Stimulated activated CD8-positive, alpha-beta memory T cell treated with anti-CD3 and anti-CD28 coated beads, Interleukin-7, amount 100 ng/mL, for 4 hours (primary cell): ENCODE data around the gene GALNT2.

Experiments used
- DNase-seq, 2 donors: peaks; one replicate each; pipeline ENCODE4 v3.0.0-alpha.2; 2020; ENCODE audit warnings: low read depth in 2 of 2

Gene GALNT2

GRCh38 chr1:230261928-230262650, 195.1 kb downstream of the GALNT2 start:
- DNase-seq = no peak

- DNase-seq = no peak
These were observed 196.0 kb downstream of the GALNT2 start for GRCh38 chr1:230262867-230263567.

GRCh38 chr1:230263568-230264195, 196.6 kb downstream of the GALNT2 start:
- DNase-seq = no peak

DNA sequence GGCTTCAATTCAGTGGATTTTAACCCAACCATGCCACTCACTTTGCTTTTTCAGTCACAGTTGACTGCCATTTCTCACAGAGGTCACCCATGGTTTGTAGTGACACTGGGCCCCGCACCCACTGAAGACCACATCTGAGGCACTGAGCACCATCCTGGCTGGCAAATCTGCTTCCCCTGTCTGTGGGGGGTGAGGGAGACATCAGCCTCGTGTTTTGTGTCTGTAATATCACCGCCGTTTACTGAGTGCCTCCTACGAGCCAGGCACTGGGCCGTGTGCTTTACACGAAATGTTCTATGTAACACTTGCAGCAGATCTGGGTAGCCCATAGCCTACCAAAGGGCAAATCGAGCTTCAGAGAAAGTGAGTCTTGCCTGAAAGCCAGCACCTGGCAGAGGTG, 197.3 kb downstream of the GALNT2 start:
- no peak for DNase-seq

DNA sequence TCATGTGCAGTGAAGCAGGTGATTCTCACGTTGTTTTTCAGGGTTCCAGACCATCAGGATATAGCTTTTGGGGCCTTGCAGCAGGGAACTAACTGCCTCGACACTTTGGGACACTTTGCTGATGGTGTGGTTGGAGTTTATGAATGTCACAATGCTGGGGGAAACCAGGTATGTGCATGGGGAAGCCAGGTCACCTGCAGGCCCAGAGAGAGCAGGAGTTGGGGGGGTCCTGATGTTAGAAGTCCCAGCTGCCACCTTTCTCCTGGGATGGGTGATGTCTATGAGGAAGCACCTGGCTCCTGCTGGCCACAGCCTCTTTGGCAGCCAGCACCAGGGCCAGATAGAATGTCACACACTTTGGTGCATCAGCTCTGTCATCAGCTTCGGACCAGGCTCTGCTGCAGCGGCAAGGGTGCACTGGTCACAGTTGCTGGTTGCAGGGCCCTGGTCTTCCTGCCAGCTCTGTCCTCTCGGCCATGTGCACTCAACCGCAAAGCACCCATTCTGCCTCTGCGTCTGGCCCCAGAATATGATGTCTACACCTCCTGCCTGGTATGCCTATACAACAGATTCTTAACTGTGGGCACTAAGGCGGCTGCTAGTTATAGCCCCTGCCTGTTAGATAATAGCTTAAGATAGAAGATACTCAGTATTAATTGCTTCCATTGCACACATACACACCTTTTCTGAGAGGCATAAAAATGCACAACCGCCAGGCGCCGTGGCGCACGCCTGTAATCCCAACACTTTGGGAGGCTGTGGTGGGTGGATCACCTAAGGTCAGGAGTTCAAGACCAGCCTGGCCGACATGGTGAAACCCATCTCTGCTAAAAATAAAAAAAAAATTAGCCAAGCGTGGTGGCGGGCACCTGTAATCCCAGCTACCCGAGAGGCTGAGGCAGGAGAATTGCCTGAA, 198.4 kb downstream of the GALNT2 start:
- DNase-seq = no peak

- DNase-seq = no peak
These were observed 199.4 kb downstream of the GALNT2 start for GRCh38 chr1:230266456-230266855.

GRCh38 chr1:230267338-230268065, 200.5 kb downstream of the GALNT2 start:
- DNase-seq = no peak

- DNase-seq = no peak
These were observed 201.5 kb downstream of the GALNT2 start for GRCh38 chr1:230268371-230269170.

DNA sequence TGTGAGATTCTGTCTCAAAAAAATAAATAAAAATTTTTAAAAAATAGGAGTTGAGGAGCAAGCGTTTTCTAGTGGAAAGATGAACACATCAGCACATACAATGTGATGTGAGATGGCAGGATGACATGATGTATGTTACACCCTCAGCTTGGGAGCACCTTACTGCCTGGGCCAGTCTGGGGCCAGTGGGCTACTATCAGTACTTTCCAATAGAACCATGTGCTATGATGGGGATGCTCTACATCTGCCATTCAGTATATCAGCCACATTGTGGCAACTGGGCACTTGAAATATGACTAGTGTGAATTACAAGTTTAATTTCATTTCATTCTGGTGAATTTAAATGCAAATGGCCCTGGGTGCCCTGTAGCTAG, 203.1 kb downstream of the GALNT2 start:
- DNase-seq = no peak

DNA sequence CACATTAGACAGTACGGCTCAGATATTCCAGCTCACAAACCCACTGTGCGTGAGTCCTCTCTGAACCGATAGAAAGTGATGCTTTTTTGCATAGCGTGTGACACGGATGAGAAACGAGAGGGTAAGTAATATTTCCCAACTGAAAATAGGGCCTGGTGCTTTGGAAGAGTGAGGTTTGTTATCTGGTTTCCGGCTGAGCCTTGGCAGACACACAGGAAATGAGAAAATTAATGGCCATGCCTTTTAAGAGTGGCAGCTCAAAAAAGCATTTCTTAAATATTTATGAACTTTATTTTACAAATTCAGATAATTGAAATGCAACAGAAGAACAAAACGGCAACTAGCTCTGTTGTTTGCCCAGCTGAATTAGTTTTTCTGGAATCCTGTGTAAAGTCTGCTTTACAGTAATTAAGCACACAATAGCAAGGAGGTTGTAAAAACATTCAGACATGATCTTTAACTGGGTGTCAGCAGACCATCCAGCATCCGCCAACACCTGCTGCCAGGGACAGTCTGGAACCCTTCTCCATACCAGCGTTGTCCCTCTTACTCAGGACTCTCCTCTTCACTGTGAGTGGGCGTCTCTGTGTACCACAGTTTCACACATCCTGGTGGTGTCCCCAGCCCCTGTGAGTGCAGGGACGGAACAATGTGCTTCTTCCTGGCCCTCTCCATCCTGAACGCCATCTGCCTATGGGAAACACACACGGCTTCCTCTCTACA, 203.7 kb downstream of the GALNT2 start:
- DNase-seq = no peak

GRCh38 chr1:230271300-230272035, 204.4 kb downstream of the GALNT2 start:
- DNase-seq = no peak

DNA sequence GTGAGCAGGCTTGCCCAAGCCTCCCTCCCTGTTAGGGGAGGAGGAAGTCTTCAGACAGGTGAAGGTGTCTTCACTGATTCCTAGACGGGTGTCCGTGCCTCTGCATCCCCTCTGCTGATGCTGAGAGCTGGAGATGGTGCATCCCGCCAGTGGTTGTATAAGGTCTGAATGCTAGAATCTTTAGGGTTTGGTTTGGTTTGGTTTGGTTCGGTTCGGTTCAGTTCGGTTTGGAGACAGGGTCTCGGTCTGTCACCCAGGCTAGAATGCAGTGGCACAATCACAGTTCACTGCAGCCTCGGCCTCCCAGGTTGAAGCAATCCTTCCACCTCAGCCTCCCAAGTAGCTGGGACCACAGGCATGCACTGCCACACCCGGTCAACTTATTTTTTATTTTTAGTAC, 205.5 kb downstream of the GALNT2 start:
- no peak for DNase-seq

- no peak for DNase-seq
These were observed 206.2 kb downstream of the GALNT2 start for GRCh38 chr1:230273141-230273710.

DNA sequence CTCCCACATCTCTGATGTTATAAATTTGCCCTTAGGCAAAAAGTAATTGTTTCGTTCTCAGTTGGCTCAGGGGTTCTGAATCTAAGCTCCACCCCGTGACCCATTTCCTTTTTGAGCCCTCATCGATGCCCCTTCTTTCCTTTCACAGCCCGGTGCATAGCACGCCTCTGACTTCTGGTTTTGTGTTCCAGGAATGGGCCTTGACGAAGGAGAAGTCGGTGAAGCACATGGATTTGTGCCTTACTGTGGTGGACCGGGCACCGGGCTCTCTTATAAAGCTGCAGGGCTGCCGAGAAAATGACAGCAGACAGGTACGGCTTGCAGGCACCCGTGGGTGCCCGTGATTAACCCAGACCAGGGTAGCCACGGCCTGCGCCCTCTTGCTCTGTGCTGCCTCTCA, 207.2 kb downstream of the GALNT2 start:
- no peak for DNase-seq

GRCh38 chr1:230276401-230276800, 209.4 kb downstream of the GALNT2 start:
- DNase-seq = no peak

- no peak for DNase-seq
These were observed 210.4 kb downstream of the GALNT2 start for GRCh38 chr1:230277201-230278025.

- DNase-seq = no peak
These were observed 211.3 kb downstream of the GALNT2 start for GRCh38 chr1:230278376-230278775.
